ENCODE data around the gene FAM135A. TPM values are rescaled to one million over a fixed set of nuclear protein-coding genes. Genes with fewer than 3 reads are reported as not detected.

Gene FAM135A
- total and polyA plus RNA-seq, 2 of the 8 experiments (the other 6 are each of a cell fraction or from before 2014, with no cell fraction given): 17.4 to 35.7 TPM

- no peaks in the 10 kb centered on the region for H4K20me1 ChIP-seq (replicated peaks in 1 of 2; ENCODE audit: control insufficient read depth in 1 of 2, insufficient read depth in 2 of 2, low read length in 2 of 2)
- peaks cover 0 to 5% (median 0%) of the 10 kb centered on the region in 4 experiments; a peak in 1 of 7 replicates for H3K4me1 ChIP-seq (replicated peaks in 1 of 4; ENCODE audit: control insufficient read depth in 3 of 4, insufficient read depth in 4 of 4, low read length in 3 of 4)
- no peak overlapping the region for H2AK5ac ChIP-seq (ENCODE audit: low read depth, low read length)
- no peak overlapping the region for H2BK15ac ChIP-seq (ENCODE audit: low read length)
- no peak overlapping the region for H2BK12ac ChIP-seq (ENCODE audit: low read depth, low read length)
- no peak overlapping the region for H3K27ac ChIP-seq (ENCODE audit: low read depth, low read length)
- DNase-seq (ENCODE audit: low read depth in 1 of 2, low spot score in 2 of 2) (no peak), FAIRE-seq (no peak)
- H3K27me3 ChIP-seq (replicated peaks in 1 of 4; ENCODE audit: control insufficient read depth in 3 of 4, extremely low read depth in 1 of 4, insufficient read depth in 3 of 4, low read length in 3 of 4): no peaks in the 10 kb centered on the region
- no peak overlapping the region for H3K4me2 ChIP-seq (ENCODE audit: insufficient read depth in 1 of 2, low read depth in 2 of 2, low read length in 2 of 2)
- no peak overlapping the region for H2BK20ac ChIP-seq (ENCODE audit: low read length)
- POLR2A ChIA-PET (ENCODE audit: partially characterized antibody): no interaction called here
- no peak overlapping the region for H3K4ac ChIP-seq (replicated peaks; ENCODE audit: insufficient read length, low read depth, low read length)
- CTCF ChIA-PET (ENCODE audit: partially characterized antibody): interaction anchor here (0.7 to 5.1 kb wide), 4 partner anchors 15 to 338 kb away, joined by 3 to 39 read pairs (median 6); no protein-coding TSS in a partner anchor
- no peak overlapping the region for H3K18ac ChIP-seq (ENCODE audit: extremely low read depth, low read length)
- no peaks in the 10 kb centered on the region for H3K9me3 ChIP-seq (ENCODE audit: insufficient read depth in 2 of 2, low read depth in 1 of 2, low read length in 1 of 2)
- no peak overlapping the region for H4K5ac ChIP-seq (ENCODE audit: insufficient read length, low read depth, low read length)
- no peaks in the 10 kb centered on the region for H3K23me2 ChIP-seq (ENCODE audit: low read depth, low read length)
- no peaks in the 10 kb centered on the region; a peak in 1 of 8 replicates for H3K36me3 ChIP-seq (ENCODE audit: control insufficient read depth in 2 of 4, insufficient read depth in 4 of 4, low read length in 3 of 4)
- no peak overlapping the region for H2BK5ac ChIP-seq (ENCODE audit: low read depth, low read length)
- no peak overlapping the region for H3K23ac ChIP-seq (ENCODE audit: insufficient read length)
- no peak overlapping the region for H2BK120ac ChIP-seq (replicated peaks; ENCODE audit: low read depth, low read length)
- no peak overlapping the region for H4K91ac ChIP-seq (replicated peaks; ENCODE audit: insufficient read length, low read length)
- no peak overlapping the region for H3K9ac ChIP-seq (replicated peaks in 1 of 4; ENCODE audit: extremely low read depth in 1 of 4, low read depth in 3 of 4, low read length in 3 of 4)
- no peak overlapping the region for H3K56ac ChIP-seq (replicated peaks; ENCODE audit: insufficient read length, low read depth, low read length)
- no peaks in the 10 kb centered on the region for H3K79me2 ChIP-seq (ENCODE audit: control insufficient read depth in 1 of 2, insufficient read depth in 2 of 2, low read length in 2 of 2)
- H2AFZ ChIP-seq (ENCODE audit: low read length): no peak overlapping the region
- no peak overlapping the region for H4K8ac ChIP-seq (ENCODE audit: extremely low read depth, insufficient read depth, low read length)
- no peak overlapping the region for H3K14ac ChIP-seq (ENCODE audit: insufficient read length)
- H3K79me1 ChIP-seq (ENCODE audit: low read depth, low read length): no peaks in the 10 kb centered on the region
- no peak overlapping the region for H3K4me3 ChIP-seq (ENCODE audit: extremely low read depth in 1 of 4, insufficient read depth in 2 of 4, low read depth in 3 of 4, low read length in 4 of 4)
- TF ChIP-seq POLR2A (IDR thresholded peaks at IDR 0.05; ENCODE audit: control extremely low read depth in 1 of 2, low read depth in 2 of 2, low read length in 2 of 2): no peak
- TF ChIP-seq, protein P1, sequence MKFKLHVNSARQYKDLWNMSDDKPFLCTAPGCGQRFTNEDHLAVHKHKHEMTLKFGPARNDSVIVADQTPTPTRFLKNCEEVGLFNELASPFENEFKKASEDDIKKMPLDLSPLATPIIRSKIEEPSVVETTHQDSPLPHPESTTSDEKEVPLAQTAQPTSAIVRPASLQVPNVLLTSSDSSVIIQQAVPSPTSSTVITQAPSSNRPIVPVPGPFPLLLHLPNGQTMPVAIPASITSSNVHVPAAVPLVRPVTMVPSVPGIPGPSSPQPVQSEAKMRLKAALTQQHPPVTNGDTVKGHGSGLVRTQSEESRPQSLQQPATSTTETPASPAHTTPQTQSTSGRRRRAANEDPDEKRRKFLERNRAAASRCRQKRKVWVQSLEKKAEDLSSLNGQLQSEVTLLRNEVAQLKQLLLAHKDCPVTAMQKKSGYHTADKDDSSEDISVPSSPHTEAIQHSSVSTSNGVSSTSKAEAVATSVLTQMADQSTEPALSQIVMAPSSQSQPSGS (IDR thresholded peaks at IDR 0.05; ENCODE audit: low read length): no peak
- no peak for TF ChIP-seq TAF7 (optimal IDR thresholded peaks at IDR 0.05; ENCODE audit: borderline replicate concordance, low read depth, low read length)
- no peak for TF ChIP-seq RAD21 (IDR thresholded peaks at IDR 0.05 in 1 of 2, conservative IDR thresholded peaks at IDR 0.05 in 1 of 2; ENCODE audit: low read depth in 2 of 2, low read length in 2 of 2)
- no peak for TF ChIP-seq RBBP5 (IDR thresholded peaks at IDR 0.05; ENCODE audit: borderline replicate concordance, low read depth, low read length)
- no peak for TF ChIP-seq JUND (IDR thresholded peaks at IDR 0.05; ENCODE audit: low read length)
- TF ChIP-seq CTBP2 (IDR thresholded peaks at IDR 0.05; ENCODE audit: borderline replicate concordance, insufficient read depth, insufficient read length, low read length): no peak
- no peak for TF ChIP-seq EP300 (IDR thresholded peaks at IDR 0.05; ENCODE audit: borderline replicate concordance in 1 of 2, low read depth in 2 of 2, low read length in 2 of 2)
- no peak for TF ChIP-seq POU5F1 (IDR thresholded peaks at IDR 0.05; ENCODE audit: low read depth, low read length)
- no peak for TF ChIP-seq ATF3 (IDR thresholded peaks at IDR 0.05; ENCODE audit: insufficient read depth, low read depth, low read length)
- TF ChIP-seq USF2 (IDR thresholded peaks at IDR 0.05; ENCODE audit: low read length): no peak
Measured at GRCh38 chr6:70549327-70549726, 136.0 kb downstream of the FAM135A start.

Data from H1 (cell line).